Fibroblast of skin of left biceps (primary cell): ENCODE results near the gene TMEM31.
A peak's percentile ranks its signal among the peaks of the same experiment; 100 is the strongest.

ENCODE experiments used
- DNase-seq, 2 experiments: peaks; one replicate each; pipeline ENCODE4 v3.0.0-alpha.2; 2013; ENCODE audit warnings: low read depth in 2 of 2

The TMEM31 gene

GRCh38 chrX:103710609-103711008, at the start of gene TMEM31:
TMEM31 (plus strand) TSS chrX:103710909; CDS start chrX:103712259, 1,350 bp downstream.
- DNase-seq, result no peak

GRCh38 chrX:103663981-103664762, 46.5 kb upstream of the TMEM31 start:
- no peak for DNase-seq

- DNase-seq, result no peak
Measured at GRCh38 chrX:103666202-103667107, 44.3 kb upstream of the TMEM31 start.

- DNase-seq, result no peak
Measured at GRCh38 chrX:103669745-103670144, 41.0 kb upstream of the TMEM31 start.

GRCh38 chrX:103674531-103675454, 35.9 kb upstream of the TMEM31 start:
- DNase-seq, result no peak

- DNase-seq, result peak in 1 of 2 experiments; percentile 38
Measured at GRCh38 chrX:103678199-103678993, 32.3 kb upstream of the TMEM31 start.

GRCh38 chrX:103681443-103681842, 29.3 kb upstream of the TMEM31 start:
- no peak for DNase-seq

GRCh38 chrX:103685396-103685795, 25.3 kb upstream of the TMEM31 start:
- DNase-seq, result no peak

GRCh38 chrX:103686199-103687072, 24.3 kb upstream of the TMEM31 start, which contains the start of gene MORF4L2:
MORF4L2 (minus strand) TSS chrX:103686699; CDS start chrX:103677027, 9,672 bp downstream.
- DNase-seq, result peak; percentile 97 to 98

GRCh38 chrX:103687073-103687695, 23.5 kb upstream of the TMEM31 start:
- DNase-seq, result peak in 1 of 2 experiments; percentile 53

- DNase-seq, result peak; percentile 45 to 50
Measured at GRCh38 chrX:103687696-103688201, 23.0 kb upstream of the TMEM31 start.

- peak; percentile 2 to 4 for DNase-seq
Measured at GRCh38 chrX:103688946-103689345, 21.8 kb upstream of the TMEM31 start.

- no peak for DNase-seq
Measured at GRCh38 chrX:103691059-103691458, 19.6 kb upstream of the TMEM31 start.

GRCh38 chrX:103697687-103698086, 13.0 kb upstream of the TMEM31 start:
- DNase-seq, result no peak

GRCh38 chrX:103699243-103699642, 11.5 kb upstream of the TMEM31 start:
- no peak for DNase-seq

- no peak for DNase-seq
Measured at GRCh38 chrX:103704863-103705262, 5.8 kb upstream of the TMEM31 start.

GRCh38 chrX:103716962-103717361, 6.3 kb downstream of the TMEM31 start:
- peak; percentile 47 to 60 for DNase-seq

- no peak for DNase-seq
Measured at GRCh38 chrX:103718120-103718519, 7.4 kb downstream of the TMEM31 start.

GRCh38 chrX:103722505-103722904, 11.8 kb downstream of the TMEM31 start:
- no peak for DNase-seq
